Panc1 (cell line): ENCODE measurements around the gene TLL2. TPM values are rescaled to one million over a fixed set of nuclear protein-coding genes. Genes with fewer than 3 reads are reported as not detected.

Source experiments
- ATAC-seq: fragments of 200-7000 bp; cut with Tn5 transposase; 2 replicates; pipeline ENCODE4 v1.9.1; 2020; ENCODE audit warnings: mild to moderate bottlenecking, moderate library complexity
- BruUV-seq: library from RNA; stranded (reverse); fragments of 400-500 nt; replicated peaks from 2 replicates; lab custom pipeline; 2021; lab: Mats Ljungman, UMichigan
- CTCF ChIA-PET: fragments of 300-600 bp; sonication (Branson Sonifier 250); formaldehyde crosslinking; loops from one replicate; lab custom pipeline; 2022; ENCODE audit warnings: antibody characterized with exemption; lab: Charles Lee
- POLR2A ChIA-PET: fragments of 300-600 bp; sonication (Branson Sonifier 250); formaldehyde crosslinking; loops from one replicate; lab custom pipeline; 2022; ENCODE audit warnings: antibody characterized with exemption; lab: Charles Lee
- DNase-seq: peaks from one replicate; pipeline ENCODE4 v3.0.0-alpha.2; 2010; ENCODE audit warnings: low read depth, low spot score
- H3K27ac ChIP-seq: 2 replicates; pipeline ENCODE4 v1.5.1; 2011; ENCODE audit warnings: mild to moderate bottlenecking, low read length, inconsistent platforms
- H3K27me3 ChIP-seq: fragments of 200-500 bp; sonication (Bioruptor generic); 2 replicates; pipeline ENCODE4 v1.6.0; 2014; ENCODE audit warnings: low read length, inconsistent platforms; ENCODE audit not compliant: control insufficient read depth, insufficient read depth
- H3K36me3 ChIP-seq: fragments of 200-500 bp; sonication (Bioruptor generic); 2 replicates; pipeline ENCODE4 v1.5.1; 2014; ENCODE audit warnings: inconsistent platforms, mild to moderate bottlenecking, low read length, moderate library complexity; ENCODE audit not compliant: control insufficient read depth, insufficient read depth
- H3K4me1 ChIP-seq: 2 replicates; pipeline ENCODE4 v1.5.1; 2011; ENCODE audit warnings: inconsistent platforms, mild to moderate bottlenecking, low read length, moderate library complexity; ENCODE audit not compliant: control insufficient read depth, insufficient read depth
- H3K4me3 ChIP-seq, 2 experiments: 2 replicates each; pipeline ENCODE4 v1.5.1; 2011 to 2012; ENCODE audit warnings: low read depth in 2 of 2, low read length in 2 of 2, mild to moderate bottlenecking in 2 of 2, inconsistent platforms in 1 of 2, moderate library complexity in 1 of 2
- H3K9me3 ChIP-seq: fragments of 200-500 bp; sonication (Bioruptor generic); 2 replicates; pipeline ENCODE4 v1.5.1; 2014; ENCODE audit warnings: low read depth, mild to moderate bottlenecking, inconsistent platforms, low read length, moderate library complexity; ENCODE audit not compliant: control insufficient read depth, insufficient read depth
- POLR2AphosphoS5 ChIP-seq: IDR thresholded peaks from 2 replicates; pipeline ENCODE4 v1.6.1; 2012; ENCODE audit warnings: mild to moderate bottlenecking, low read depth, low read length, moderate library complexity
- SIN3A ChIP-seq: IDR thresholded peaks from 2 replicates; pipeline ENCODE4 v1.6.1; 2012; ENCODE audit warnings: low read depth, mild to moderate bottlenecking, low read length, moderate library complexity, borderline replicate concordance; ENCODE audit not compliant: insufficient read depth
- TCF7L2 ChIP-seq: IDR thresholded peaks from 2 replicates; pipeline ENCODE4 v1.6.1; 2011; ENCODE audit warnings: mild to moderate bottlenecking, low read depth, low read length, inconsistent platforms
- in situ Hi-C: cut with HindIII; loops from 2 replicates; pipeline ENCODE4 v1.10.0; 2016; ENCODE audit warnings: low sequenced_read_pairs, low pct_unique_long_range_greater_than_20kb
- intact Hi-C: fragments of 100-400 bp; cut with micrococcal nuclease; formaldehyde crosslinking; loops from one replicate; pipeline ENCODE4 v1.10.0; 2022; ENCODE audit not compliant: unreplicated experiment
- total RNA-seq: library from RNA; stranded (reverse); gene quantifications from one replicate; pipeline ENCODE4 v1.2.1, GENCODE V29; 2021; ENCODE audit not compliant: unreplicated experiment
- TF ChIP-seq, protein P1 (sequence below): fragments of 450-650 bp; IDR thresholded peaks from 2 replicates; pipeline ENCODE4 v1.5.1; 2017; ENCODE audit warnings: mild to moderate bottlenecking
- TF ChIP-seq, protein P2 (sequence below), 2 experiments: IDR thresholded peaks; 2 replicates each; pipeline ENCODE4 v1.6.1; 2011 to 2012; ENCODE audit warnings: low read depth in 2 of 2, control low read depth in 1 of 2, low read length in 1 of 2, mild to moderate bottlenecking in 1 of 2, moderate library complexity in 1 of 2; ENCODE audit not compliant: insufficient read depth in 1 of 2

The TLL2 gene
- total RNA-seq, 1 experiment from 2014 or later = 0.64 TPM

DNA sequence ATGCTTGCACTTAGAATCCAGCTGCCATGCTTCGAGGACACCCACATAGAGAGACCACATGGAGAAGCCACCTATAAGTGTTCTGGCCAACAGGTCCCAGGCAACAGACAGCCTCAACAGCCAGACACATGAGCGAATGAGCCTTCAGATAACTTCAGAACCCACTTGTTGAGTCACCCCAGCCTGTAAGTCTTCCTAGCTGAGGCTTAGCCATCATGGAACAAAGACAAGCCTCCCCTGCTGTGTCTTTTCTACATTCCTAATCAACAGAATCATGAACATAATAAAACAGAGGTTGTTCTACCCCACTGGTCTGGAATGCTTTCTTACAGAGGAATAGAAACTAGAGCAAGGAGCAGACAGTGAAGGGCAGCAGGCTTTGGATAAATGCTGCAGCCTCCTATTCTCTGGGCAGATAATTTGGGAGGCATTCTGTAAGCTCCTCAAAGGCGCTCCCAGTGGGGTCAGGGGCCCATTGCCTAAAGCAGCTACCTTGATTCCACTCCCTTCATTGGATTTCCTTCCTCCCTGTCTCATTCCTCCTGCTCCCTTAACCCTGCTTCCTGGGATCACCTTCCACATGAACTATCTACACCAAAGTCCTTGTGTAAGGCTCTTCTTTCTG, 4.6 kb downstream of the TLL2 start:
- no peak overlapping the region for H3K4me3 ChIP-seq
- H3K9me3 ChIP-seq = no peaks in the 10 kb centered on the region
- no peak overlapping the region for H3K27ac ChIP-seq
- POLR2A ChIA-PET = no interaction called here
- H3K27me3 ChIP-seq = peaks cover 6% of the 10 kb centered on the region; the same call in 1 of the 2 replicates
- in situ Hi-C loops = no loop called here
- TF ChIP-seq SIN3A = no peak
- TF ChIP-seq, protein P1, sequence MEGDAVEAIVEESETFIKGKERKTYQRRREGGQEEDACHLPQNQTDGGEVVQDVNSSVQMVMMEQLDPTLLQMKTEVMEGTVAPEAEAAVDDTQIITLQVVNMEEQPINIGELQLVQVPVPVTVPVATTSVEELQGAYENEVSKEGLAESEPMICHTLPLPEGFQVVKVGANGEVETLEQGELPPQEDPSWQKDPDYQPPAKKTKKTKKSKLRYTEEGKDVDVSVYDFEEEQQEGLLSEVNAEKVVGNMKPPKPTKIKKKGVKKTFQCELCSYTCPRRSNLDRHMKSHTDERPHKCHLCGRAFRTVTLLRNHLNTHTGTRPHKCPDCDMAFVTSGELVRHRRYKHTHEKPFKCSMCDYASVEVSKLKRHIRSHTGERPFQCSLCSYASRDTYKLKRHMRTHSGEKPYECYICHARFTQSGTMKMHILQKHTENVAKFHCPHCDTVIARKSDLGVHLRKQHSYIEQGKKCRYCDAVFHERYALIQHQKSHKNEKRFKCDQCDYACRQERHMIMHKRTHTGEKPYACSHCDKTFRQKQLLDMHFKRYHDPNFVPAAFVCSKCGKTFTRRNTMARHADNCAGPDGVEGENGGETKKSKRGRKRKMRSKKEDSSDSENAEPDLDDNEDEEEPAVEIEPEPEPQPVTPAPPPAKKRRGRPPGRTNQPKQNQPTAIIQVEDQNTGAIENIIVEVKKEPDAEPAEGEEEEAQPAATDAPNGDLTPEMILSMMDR = no peak
- TF ChIP-seq POLR2AphosphoS5 = no peak
- TF ChIP-seq, protein P2, sequence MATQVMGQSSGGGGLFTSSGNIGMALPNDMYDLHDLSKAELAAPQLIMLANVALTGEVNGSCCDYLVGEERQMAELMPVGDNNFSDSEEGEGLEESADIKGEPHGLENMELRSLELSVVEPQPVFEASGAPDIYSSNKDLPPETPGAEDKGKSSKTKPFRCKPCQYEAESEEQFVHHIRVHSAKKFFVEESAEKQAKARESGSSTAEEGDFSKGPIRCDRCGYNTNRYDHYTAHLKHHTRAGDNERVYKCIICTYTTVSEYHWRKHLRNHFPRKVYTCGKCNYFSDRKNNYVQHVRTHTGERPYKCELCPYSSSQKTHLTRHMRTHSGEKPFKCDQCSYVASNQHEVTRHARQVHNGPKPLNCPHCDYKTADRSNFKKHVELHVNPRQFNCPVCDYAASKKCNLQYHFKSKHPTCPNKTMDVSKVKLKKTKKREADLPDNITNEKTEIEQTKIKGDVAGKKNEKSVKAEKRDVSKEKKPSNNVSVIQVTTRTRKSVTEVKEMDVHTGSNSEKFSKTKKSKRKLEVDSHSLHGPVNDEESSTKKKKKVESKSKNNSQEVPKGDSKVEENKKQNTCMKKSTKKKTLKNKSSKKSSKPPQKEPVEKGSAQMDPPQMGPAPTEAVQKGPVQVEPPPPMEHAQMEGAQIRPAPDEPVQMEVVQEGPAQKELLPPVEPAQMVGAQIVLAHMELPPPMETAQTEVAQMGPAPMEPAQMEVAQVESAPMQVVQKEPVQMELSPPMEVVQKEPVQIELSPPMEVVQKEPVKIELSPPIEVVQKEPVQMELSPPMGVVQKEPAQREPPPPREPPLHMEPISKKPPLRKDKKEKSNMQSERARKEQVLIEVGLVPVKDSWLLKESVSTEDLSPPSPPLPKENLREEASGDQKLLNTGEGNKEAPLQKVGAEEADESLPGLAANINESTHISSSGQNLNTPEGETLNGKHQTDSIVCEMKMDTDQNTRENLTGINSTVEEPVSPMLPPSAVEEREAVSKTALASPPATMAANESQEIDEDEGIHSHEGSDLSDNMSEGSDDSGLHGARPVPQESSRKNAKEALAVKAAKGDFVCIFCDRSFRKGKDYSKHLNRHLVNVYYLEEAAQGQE (IDR thresholded peaks at IDR 0.05; ENCODE audit: insufficient read depth in 1 of 2, low read depth in 2 of 2, low read length in 1 of 2) = no peak
- TF ChIP-seq TCF7L2 = no peak
- intact Hi-C loops = no loop called here
- ATAC-seq = no peak
- peaks cover 6% of the 10 kb centered on the region; the same call in 1 of the 2 replicates for H3K4me1 ChIP-seq
- DNase-seq = no peak
- CTCF ChIA-PET = interaction anchor here (0.6 kb wide), 1 partner anchor 18 kb away, joined by 4 read pairs; no protein-coding TSS in a partner anchor
- BruUV-seq = no TSS peak
- H3K36me3 ChIP-seq = no peaks in the 10 kb centered on the region

DNA sequence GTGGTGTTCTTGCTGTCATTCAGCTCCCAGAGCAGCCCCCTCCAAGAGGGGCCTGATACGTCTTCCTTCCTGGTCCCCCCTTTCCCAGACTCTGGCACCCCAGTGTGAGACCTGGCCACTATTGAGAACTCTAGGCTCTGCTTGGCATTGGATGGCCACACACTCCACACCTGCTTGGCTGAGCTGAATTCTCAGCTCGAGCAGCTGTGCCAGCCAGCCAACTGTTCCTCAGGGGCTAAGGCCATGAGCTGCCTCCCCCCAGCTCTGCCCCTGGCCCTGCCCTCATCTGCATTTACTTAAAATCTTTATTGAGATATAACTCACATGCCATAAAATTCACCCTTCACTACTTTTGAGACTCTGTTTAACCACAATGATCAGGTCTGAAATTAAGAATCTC, 6.7 kb downstream of the TLL2 start:
- CTCF ChIA-PET = no interaction called here
- Histone ChIP-seq H3K27ac (no peak overlapping the region), H3K9me3 (no peaks in the 10 kb centered on the region), H3K36me3 (no peaks in the 10 kb centered on the region), H3K4me3 (no peak overlapping the region), H3K4me1 (no peaks in the 10 kb centered on the region), H3K27me3 (peaks cover 2% of the 10 kb centered on the region; the same call in 1 of the 2 replicates)
- DNase-seq = no peak
- POLR2A ChIA-PET = no interaction called here
- BruUV-seq = no TSS peak
- TF ChIP-seq POLR2AphosphoS5 (no peak), TCF7L2 (no peak), SIN3A (no peak)
- TF ChIP-seq, protein P2 (IDR thresholded peaks at IDR 0.05; ENCODE audit: insufficient read depth in 1 of 2, low read depth in 2 of 2, low read length in 1 of 2) = no peak
- TF ChIP-seq, protein P1 = no peak
- intact Hi-C loops = no loop called here
- ATAC-seq = no peak
- in situ Hi-C loops = no loop called here
